ENCODE data around the gene NUDT5.

The NUDT5 gene

GRCh38 chr10:12165999-12166775, 29.5 kb downstream of the NUDT5 start:
- FAIRE-seq (no peak), DNase-seq (ENCODE audit: insufficient read length, low spot score) (no peak)

- DNase-seq (ENCODE audit: insufficient read length, low spot score) (no peak), FAIRE-seq (no peak)
These were observed 30.7 kb downstream of the NUDT5 start for GRCh38 chr10:12165036-12165435.

GRCh38 chr10:12164085-12164484, 31.6 kb downstream of the NUDT5 start:
- DNase-seq (ENCODE audit: insufficient read length, low spot score), result no peak
- FAIRE-seq, result no peak

GRCh38 chr10:12162927-12163326, 32.8 kb downstream of the NUDT5 start:
- FAIRE-seq (no peak), DNase-seq (ENCODE audit: insufficient read length, low spot score) (no peak)

- FAIRE-seq (no peak), DNase-seq (ENCODE audit: insufficient read length, low spot score) (no peak)
These were observed 35.0 kb downstream of the NUDT5 start for GRCh38 chr10:12160664-12161063.

GRCh38 chr10:12158111-12158510, 37.6 kb downstream of the NUDT5 start:
- FAIRE-seq (no peak), DNase-seq (ENCODE audit: insufficient read length, low spot score) (no peak)

GRCh38 chr10:12156367-12157123, 39.1 kb downstream of the NUDT5 start:
- FAIRE-seq (no peak), DNase-seq (ENCODE audit: insufficient read length, low spot score) (no peak)

- no peak for DNase-seq (ENCODE audit: insufficient read length, low spot score)
- FAIRE-seq, result no peak
These were observed 41.2 kb downstream of the NUDT5 start for GRCh38 chr10:12154516-12154915.

- FAIRE-seq (no peak), DNase-seq (ENCODE audit: insufficient read length, low spot score) (no peak)
These were observed 45.5 kb downstream of the NUDT5 start for GRCh38 chr10:12150163-12150562.

- DNase-seq (ENCODE audit: insufficient read length, low spot score) (no peak), FAIRE-seq (no peak)
These were observed 51.2 kb downstream of the NUDT5 start for GRCh38 chr10:12144538-12144937.

GRCh38 chr10:12140038-12140437, 55.7 kb downstream of the NUDT5 start:
- FAIRE-seq (no peak), DNase-seq (ENCODE audit: insufficient read length, low spot score) (no peak)

GRCh38 chr10:12135631-12136030, 60.1 kb downstream of the NUDT5 start:
- no peak for FAIRE-seq
- DNase-seq (ENCODE audit: insufficient read length, low spot score), result no peak

- FAIRE-seq, result peak; percentile 91
These were observed 65.3 kb downstream of the NUDT5 start for GRCh38 chr10:12130237-12130872.

GRCh38 chr10:12129222-12130111, 66.2 kb downstream of the NUDT5 start, which contains the start of gene SEC61A2:
Gene SEC61A2 (plus strand): TSS chr10:12129677. CDS start chr10:12129788, 111 bp downstream.
- DNase-seq (ENCODE audit: insufficient read length, low spot score) (peak; percentile 98), FAIRE-seq (peak; percentile 91)

More at GRCh38 chr10:12130237-12130872, 65.3 kb downstream of the NUDT5 start:
- DNase-seq (ENCODE audit: insufficient read length, low spot score), result peak; percentile 34

GRCh38 chr10:12121673-12122072, 74.0 kb downstream of the NUDT5 start:
- no peak for DNase-seq (ENCODE audit: insufficient read length, low spot score)
- peak; percentile 28 for FAIRE-seq
